NB4 (cell line): ENCODE data around the gene CADM1.

Experiments used
- DNase-seq: peaks from one replicate; pipeline ENCODE4 v3.0.0; 2010; ENCODE audit warnings: low read depth
- H3K4me3 ChIP-seq: one replicate; pipeline ENCODE4 v1.5.1; 2011; ENCODE audit warnings: mild to moderate bottlenecking, low read depth, low read length, moderate library complexity
- CTCF ChIP-seq: IDR thresholded peaks from one replicate; pipeline ENCODE4 v1.5.1; 2012; ENCODE audit warnings: low read depth, low read length
- MAX ChIP-seq: IDR thresholded peaks from 2 replicates; pipeline ENCODE4 v1.6.1; 2011; ENCODE audit warnings: low read depth, low read length
- MYC ChIP-seq: IDR thresholded peaks from 2 replicates; pipeline ENCODE4 v1.6.1; 2011; ENCODE audit warnings: low read depth, low read length
- POLR2A ChIP-seq: IDR thresholded peaks from 2 replicates; pipeline ENCODE4 v1.6.1; 2011; ENCODE audit warnings: mild to moderate bottlenecking; ENCODE audit not compliant: insufficient read length; ENCODE audit errors: extremely low read depth

The CADM1 gene

GRCh38 chr11:115282923-115283322 is 221.3 kb downstream of the CADM1 start:
- H3K4me3 ChIP-seq, result no peak overlapping the region
- DNase-seq, result no peak
- TF ChIP-seq MYC (no peak), MAX (no peak), CTCF (no peak), POLR2A (no peak)

GRCh38 chr11:115280775-115281174 is 223.4 kb downstream of the CADM1 start:
- no peak overlapping the region for H3K4me3 ChIP-seq
- TF ChIP-seq MYC (no peak), POLR2A (no peak)
- no peak for DNase-seq

- H3K4me3 ChIP-seq, result no peak overlapping the region
- TF ChIP-seq CTCF (no peak), POLR2A (no peak), MAX (no peak), MYC (no peak)
- DNase-seq, result no peak
Measured at GRCh38 chr11:115279813-115280761, 224.1 kb downstream of the CADM1 start.

- TF ChIP-seq MAX, result no peak
- no peak for DNase-seq
- H3K4me3 ChIP-seq, result no peak overlapping the region
Measured at GRCh38 chr11:115276799-115277198, 227.4 kb downstream of the CADM1 start.

- TF ChIP-seq MYC (no peak), CTCF (no peak), POLR2A (no peak)
- DNase-seq, result no peak
- H3K4me3 ChIP-seq, result no peak overlapping the region
Measured at GRCh38 chr11:115276191-115276590, 228.0 kb downstream of the CADM1 start.

GRCh38 chr11:115275045-115275444 is 229.2 kb downstream of the CADM1 start:
- no peak overlapping the region for H3K4me3 ChIP-seq
- DNase-seq, result no peak
- TF ChIP-seq CTCF (no peak), MYC (no peak), POLR2A (no peak), MAX (no peak)

GRCh38 chr11:115272925-115273324 is 231.3 kb downstream of the CADM1 start:
- DNase-seq, result no peak
- no peak overlapping the region for H3K4me3 ChIP-seq
- no peak for TF ChIP-seq POLR2A
- TF ChIP-seq MAX, result no peak
- TF ChIP-seq CTCF, result no peak
- no peak for TF ChIP-seq MYC
